ENCODE data around the gene AGAP1. TPM values are rescaled to one million over a fixed set of nuclear protein-coding genes. Genes with fewer than 3 reads are reported as not detected.
A peak's percentile ranks its signal among the peaks of the same experiment; 100 is the strongest.

The AGAP1 gene
- total and polyA plus RNA-seq, 8 donors = 5.0 to 27.6 (median 17.4) TPM

GRCh38 chr2:235964787-235965390, 471.0 kb downstream of the AGAP1 start:
- no peaks in the 10 kb centered on the region for H3K9me3 ChIP-seq
- ATAC-seq = no peak
- FAIRE-seq = no peak
- no peaks in the 10 kb centered on the region for H3K27me3 ChIP-seq
- intact Hi-C loops (cut with DNase I) = no loop called here
- DNase-seq = peak in 1 of 6 donors; percentile 10
- peaks cover 0 to 4% (median 0%) of the 10 kb centered on the region in 3 donors for H3K36me3 ChIP-seq
- H3K27ac ChIP-seq = no peak overlapping the region
- no peak for TF ChIP-seq CTCF (IDR thresholded peaks at IDR 0.05)
- 88 to 92% methylated on average over 13 of the region's 13 CpGs for WGBS, 2 donors
- no peaks in the 10 kb centered on the region for H3K4me1 ChIP-seq
- no peak overlapping the region for H3K4me3 ChIP-seq

- intact Hi-C loops (cut with DNase I) = no loop called here
- no peak for TF ChIP-seq CTCF (IDR thresholded peaks at IDR 0.05)
- Histone ChIP-seq H3K27ac (no peak overlapping the region), H3K4me3 (no peak overlapping the region), H3K4me1 (no peaks in the 10 kb centered on the region), H3K27me3 (no peaks in the 10 kb centered on the region), H3K36me3 (peaks cover 0 to 11% (median 0%) of the 10 kb centered on the region in 3 donors), H3K9me3 (no peaks in the 10 kb centered on the region)
- ATAC-seq = no peak
- 90% methylated on average over 6 of the region's 6 CpGs for WGBS, 2 donors
- no peak for FAIRE-seq
- peak in 1 of 6 donors; percentile 17 for DNase-seq
These were observed 472.6 kb downstream of the AGAP1 start for GRCh38 chr2:235966396-235966795.

- ATAC-seq (no peak), FAIRE-seq (no peak), DNase-seq (peak in 1 of 6 donors; percentile 27)
- TF ChIP-seq CTCF (IDR thresholded peaks at IDR 0.05) = no peak
- Histone ChIP-seq H3K36me3 (peaks cover 0 to 11% (median 0%) of the 10 kb centered on the region in 3 donors), H3K27me3 (no peaks in the 10 kb centered on the region), H3K9me3 (no peaks in the 10 kb centered on the region), H3K27ac (no peak overlapping the region), H3K4me1 (no peaks in the 10 kb centered on the region), H3K4me3 (no peak overlapping the region)
- intact Hi-C loops (cut with DNase I) = no loop called here
- 95 to 96% methylated on average over 26 of the region's 26 CpGs for WGBS, 2 donors
These were observed 473.3 kb downstream of the AGAP1 start for GRCh38 chr2:235966932-235967757.

- TF ChIP-seq CTCF (IDR thresholded peaks at IDR 0.05) = no peak
- 93 to 97% methylated on average over 8 of the region's 8 CpGs for WGBS, 2 donors
- Histone ChIP-seq H3K27me3 (no peaks in the 10 kb centered on the region), H3K9me3 (no peaks in the 10 kb centered on the region), H3K36me3 (peaks cover 0 to 11% (median 0%) of the 10 kb centered on the region in 3 donors), H3K4me3 (no peak overlapping the region), H3K27ac (no peak overlapping the region), H3K4me1 (no peaks in the 10 kb centered on the region)
- intact Hi-C loops (cut with DNase I) = no loop called here
- ATAC-seq (no peak), FAIRE-seq (no peak), DNase-seq (no peak)
These were observed 474.3 kb downstream of the AGAP1 start for GRCh38 chr2:235968155-235968554.
